ENCODE measurements around the gene MOB1A. TPM values are rescaled to one million over a fixed set of nuclear protein-coding genes. Genes with fewer than 3 reads are reported as not detected.

The MOB1A gene
- total and polyA plus RNA-seq, 2 experiments from 2014 or later: 36.2 to 111 TPM

DNA sequence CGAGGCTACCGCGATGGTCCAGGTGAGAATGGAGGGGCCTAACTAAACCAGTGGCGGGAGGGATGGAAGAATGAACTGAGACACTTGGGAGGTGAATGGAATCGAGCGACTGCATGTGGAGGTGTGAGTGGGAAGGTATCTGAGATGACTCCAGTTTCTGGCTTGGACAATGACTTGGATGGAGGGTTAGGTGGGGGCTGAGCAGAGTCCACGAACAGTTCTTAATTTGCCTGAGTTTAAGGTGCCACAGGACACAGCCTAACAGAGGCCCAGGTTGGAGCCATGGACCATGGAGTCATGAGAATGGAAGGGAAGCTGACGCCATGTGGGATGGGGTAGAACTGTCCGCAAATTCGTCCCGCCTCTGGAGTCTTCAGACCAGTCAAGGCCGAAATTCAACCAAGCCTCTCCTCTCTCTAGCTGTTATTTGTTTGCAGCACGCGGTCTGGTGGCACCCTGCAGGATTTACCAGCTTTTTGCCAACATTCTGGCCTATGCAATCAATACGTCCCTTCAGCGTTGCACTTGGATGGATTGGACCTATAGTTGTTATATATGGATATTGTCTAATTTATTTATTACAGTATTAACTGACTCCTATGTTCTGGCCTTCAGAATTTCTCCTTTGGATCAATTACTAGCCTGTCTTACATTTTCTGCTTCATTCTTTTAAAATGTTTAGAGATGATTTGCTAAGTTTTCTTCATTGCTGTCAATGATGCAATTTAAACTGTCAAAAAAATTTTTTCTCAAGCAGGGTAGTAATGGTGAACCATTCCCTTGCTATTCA lies 30.0 kb downstream of the MOB1A start:
- 0 out of 2 replicates have a peak overlapping the region, but pooled peaks have one; percentile 69 for H3K27ac ChIP-seq (ENCODE audit: low read depth)
- H2AFZ ChIP-seq: peak overlapping the region; percentile 100
- H3K27me3 Mint-ChIP-seq (ENCODE audit: insufficient read depth, low read depth, poor library complexity): no peaks in the 10 kb centered on the region

More for the DNA sequence above, 30.0 kb downstream of the MOB1A start:
- no peaks in the 10 kb centered on the region for H3K9me3 Mint-ChIP-seq
- no peaks in the 10 kb centered on the region for H3K9me2 ChIP-seq (ENCODE audit: insufficient read depth)
- no peaks in the 10 kb centered on the region; the same call in 1 of the 2 replicates for H4K20me1 ChIP-seq (replicated peaks; ENCODE audit: insufficient read depth)
- no peaks in the 10 kb centered on the region for H3K27me3 ChIP-seq (ENCODE audit: insufficient read depth)
- DNase-seq (ENCODE audit: low spot score) (peak; percentile 45), ATAC-seq (peak; percentile 31)
- no peak overlapping the region for H3K27ac Mint-ChIP-seq
- peaks cover 11% of the 10 kb centered on the region for H3K4me1 Mint-ChIP-seq
- no peaks in the 10 kb centered on the region for H3K36me3 ChIP-seq (ENCODE audit: insufficient read depth)
- H3K4me3 Mint-ChIP-seq: no peak overlapping the region
- H3K36me3 Mint-ChIP-seq (ENCODE audit: low read depth): peaks cover 24% of the 10 kb centered on the region
- H3K79me2 ChIP-seq (replicated peaks; ENCODE audit: insufficient read depth): peaks cover 6% of the 10 kb centered on the region; the same call in 1 of the 2 replicates
- peak overlapping the region; percentile 98 for H3K4me3 ChIP-seq
- H3F3A ChIP-seq (replicated peaks; ENCODE audit: low read depth): peaks cover 4% of the 10 kb centered on the region; the same call in 1 of the 2 replicates
- TF ChIP-seq, protein P1, sequence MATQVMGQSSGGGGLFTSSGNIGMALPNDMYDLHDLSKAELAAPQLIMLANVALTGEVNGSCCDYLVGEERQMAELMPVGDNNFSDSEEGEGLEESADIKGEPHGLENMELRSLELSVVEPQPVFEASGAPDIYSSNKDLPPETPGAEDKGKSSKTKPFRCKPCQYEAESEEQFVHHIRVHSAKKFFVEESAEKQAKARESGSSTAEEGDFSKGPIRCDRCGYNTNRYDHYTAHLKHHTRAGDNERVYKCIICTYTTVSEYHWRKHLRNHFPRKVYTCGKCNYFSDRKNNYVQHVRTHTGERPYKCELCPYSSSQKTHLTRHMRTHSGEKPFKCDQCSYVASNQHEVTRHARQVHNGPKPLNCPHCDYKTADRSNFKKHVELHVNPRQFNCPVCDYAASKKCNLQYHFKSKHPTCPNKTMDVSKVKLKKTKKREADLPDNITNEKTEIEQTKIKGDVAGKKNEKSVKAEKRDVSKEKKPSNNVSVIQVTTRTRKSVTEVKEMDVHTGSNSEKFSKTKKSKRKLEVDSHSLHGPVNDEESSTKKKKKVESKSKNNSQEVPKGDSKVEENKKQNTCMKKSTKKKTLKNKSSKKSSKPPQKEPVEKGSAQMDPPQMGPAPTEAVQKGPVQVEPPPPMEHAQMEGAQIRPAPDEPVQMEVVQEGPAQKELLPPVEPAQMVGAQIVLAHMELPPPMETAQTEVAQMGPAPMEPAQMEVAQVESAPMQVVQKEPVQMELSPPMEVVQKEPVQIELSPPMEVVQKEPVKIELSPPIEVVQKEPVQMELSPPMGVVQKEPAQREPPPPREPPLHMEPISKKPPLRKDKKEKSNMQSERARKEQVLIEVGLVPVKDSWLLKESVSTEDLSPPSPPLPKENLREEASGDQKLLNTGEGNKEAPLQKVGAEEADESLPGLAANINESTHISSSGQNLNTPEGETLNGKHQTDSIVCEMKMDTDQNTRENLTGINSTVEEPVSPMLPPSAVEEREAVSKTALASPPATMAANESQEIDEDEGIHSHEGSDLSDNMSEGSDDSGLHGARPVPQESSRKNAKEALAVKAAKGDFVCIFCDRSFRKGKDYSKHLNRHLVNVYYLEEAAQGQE (IDR thresholded peaks at IDR 0.05; ENCODE audit: unreplicated experiment): no peak
- TF ChIP-seq EZH2 (IDR thresholded peaks at IDR 0.05; ENCODE audit: low read depth, unreplicated experiment) (no peak), POLR2AphosphoS5 (IDR thresholded peaks at IDR 0.05; ENCODE audit: low read depth) (no peak), CREB1 (CRISPR knock-in tag; IDR thresholded peaks at IDR 0.05; ENCODE audit: low read depth) (no peak), ZNF331 (CRISPR knock-in tag; IDR thresholded peaks at IDR 0.05; ENCODE audit: low read depth) (no peak), NANOG (IDR thresholded peaks at IDR 0.05; ENCODE audit: borderline replicate concordance) (no peak), EZH2phosphoT487 (IDR thresholded peaks at IDR 0.05; ENCODE audit: unreplicated experiment) (no peak), STAT1 (IDR thresholded peaks at IDR 0.05; ENCODE audit: unreplicated experiment) (no peak)
- TF ChIP-seq, protein P2, sequence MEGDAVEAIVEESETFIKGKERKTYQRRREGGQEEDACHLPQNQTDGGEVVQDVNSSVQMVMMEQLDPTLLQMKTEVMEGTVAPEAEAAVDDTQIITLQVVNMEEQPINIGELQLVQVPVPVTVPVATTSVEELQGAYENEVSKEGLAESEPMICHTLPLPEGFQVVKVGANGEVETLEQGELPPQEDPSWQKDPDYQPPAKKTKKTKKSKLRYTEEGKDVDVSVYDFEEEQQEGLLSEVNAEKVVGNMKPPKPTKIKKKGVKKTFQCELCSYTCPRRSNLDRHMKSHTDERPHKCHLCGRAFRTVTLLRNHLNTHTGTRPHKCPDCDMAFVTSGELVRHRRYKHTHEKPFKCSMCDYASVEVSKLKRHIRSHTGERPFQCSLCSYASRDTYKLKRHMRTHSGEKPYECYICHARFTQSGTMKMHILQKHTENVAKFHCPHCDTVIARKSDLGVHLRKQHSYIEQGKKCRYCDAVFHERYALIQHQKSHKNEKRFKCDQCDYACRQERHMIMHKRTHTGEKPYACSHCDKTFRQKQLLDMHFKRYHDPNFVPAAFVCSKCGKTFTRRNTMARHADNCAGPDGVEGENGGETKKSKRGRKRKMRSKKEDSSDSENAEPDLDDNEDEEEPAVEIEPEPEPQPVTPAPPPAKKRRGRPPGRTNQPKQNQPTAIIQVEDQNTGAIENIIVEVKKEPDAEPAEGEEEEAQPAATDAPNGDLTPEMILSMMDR (conservative IDR thresholded peaks at IDR 0.05; ENCODE audit: low read depth in 2 of 2): no peak
- TF ChIP-seq, protein P3, sequence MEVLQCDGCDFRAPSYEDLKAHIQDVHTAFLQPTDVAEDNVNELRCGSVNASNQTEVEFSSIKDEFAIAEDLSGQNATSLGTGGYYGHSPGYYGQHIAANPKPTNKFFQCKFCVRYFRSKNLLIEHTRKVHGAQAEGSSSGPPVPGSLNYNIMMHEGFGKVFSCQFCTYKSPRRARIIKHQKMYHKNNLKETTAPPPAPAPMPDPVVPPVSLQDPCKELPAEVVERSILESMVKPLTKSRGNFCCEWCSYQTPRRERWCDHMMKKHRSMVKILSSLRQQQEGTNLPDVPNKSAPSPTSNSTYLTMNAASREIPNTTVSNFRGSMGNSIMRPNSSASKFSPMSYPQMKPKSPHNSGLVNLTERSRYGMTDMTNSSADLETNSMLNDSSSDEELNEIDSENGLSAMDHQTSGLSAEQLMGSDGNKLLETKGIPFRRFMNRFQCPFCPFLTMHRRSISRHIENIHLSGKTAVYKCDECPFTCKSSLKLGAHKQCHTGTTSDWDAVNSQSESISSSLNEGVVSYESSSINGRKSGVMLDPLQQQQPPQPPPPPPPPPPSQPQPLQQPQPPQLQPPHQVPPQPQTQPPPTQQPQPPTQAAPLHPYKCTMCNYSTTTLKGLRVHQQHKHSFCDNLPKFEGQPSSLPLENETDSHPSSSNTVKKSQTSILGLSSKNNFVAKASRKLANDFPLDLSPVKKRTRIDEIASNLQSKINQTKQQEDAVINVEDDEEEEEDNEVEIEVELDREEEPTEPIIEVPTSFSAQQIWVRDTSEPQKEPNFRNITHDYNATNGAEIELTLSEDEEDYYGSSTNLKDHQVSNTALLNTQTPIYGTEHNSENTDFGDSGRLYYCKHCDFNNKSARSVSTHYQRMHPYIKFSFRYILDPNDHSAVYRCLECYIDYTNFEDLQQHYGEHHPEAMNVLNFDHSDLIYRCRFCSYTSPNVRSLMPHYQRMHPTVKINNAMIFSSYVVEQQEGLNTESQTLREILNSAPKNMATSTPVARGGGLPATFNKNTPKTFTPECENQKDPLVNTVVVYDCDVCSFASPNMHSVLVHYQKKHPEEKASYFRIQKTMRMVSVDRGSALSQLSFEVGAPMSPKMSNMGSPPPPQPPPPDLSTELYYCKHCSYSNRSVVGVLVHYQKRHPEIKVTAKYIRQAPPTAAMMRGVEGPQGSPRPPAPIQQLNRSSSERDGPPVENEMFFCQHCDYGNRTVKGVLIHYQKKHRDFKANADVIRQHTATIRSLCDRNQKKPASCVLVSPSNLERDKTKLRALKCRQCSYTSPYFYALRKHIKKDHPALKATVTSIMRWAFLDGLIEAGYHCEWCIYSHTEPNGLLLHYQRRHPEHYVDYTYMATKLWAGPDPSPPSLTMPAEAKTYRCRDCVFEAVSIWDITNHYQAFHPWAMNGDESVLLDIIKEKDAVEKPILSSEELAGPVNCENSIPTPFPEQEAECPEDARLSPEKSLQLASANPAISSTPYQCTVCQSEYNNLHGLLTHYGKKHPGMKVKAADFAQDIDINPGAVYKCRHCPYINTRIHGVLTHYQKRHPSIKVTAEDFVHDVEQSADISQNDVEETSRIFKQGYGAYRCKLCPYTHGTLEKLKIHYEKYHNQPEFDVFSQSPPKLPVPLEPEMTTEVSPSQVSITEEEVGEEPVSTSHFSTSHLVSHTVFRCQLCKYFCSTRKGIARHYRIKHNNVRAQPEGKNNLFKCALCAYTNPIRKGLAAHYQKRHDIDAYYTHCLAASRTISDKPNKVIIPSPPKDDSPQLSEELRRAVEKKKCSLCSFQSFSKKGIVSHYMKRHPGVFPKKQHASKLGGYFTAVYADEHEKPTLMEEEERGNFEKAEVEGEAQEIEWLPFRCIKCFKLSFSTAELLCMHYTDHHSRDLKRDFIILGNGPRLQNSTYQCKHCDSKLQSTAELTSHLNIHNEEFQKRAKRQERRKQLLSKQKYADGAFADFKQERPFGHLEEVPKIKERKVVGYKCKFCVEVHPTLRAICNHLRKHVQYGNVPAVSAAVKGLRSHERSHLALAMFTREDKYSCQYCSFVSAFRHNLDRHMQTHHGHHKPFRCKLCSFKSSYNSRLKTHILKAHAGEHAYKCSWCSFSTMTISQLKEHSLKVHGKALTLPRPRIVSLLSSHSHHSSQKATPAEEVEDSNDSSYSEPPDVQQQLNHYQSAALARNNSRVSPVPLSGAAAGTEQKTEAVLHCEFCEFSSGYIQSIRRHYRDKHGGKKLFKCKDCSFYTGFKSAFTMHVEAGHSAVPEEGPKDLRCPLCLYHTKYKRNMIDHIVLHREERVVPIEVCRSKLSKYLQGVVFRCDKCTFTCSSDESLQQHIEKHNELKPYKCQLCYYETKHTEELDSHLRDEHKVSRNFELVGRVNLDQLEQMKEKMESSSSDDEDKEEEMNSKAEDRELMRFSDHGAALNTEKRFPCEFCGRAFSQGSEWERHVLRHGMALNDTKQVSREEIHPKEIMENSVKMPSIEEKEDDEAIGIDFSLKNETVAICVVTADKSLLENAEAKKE (CRISPR knock-in tag; IDR thresholded peaks at IDR 0.05): no peak
- H3K4me2 ChIP-seq: peak overlapping the region; percentile 99
- peaks cover 19% of the 10 kb centered on the region for H3K4me1 ChIP-seq (ENCODE audit: insufficient read depth)

Measured in GM23338 (cell line).